ENCODE measurements around the gene HJV.

The HJV gene

DNA sequence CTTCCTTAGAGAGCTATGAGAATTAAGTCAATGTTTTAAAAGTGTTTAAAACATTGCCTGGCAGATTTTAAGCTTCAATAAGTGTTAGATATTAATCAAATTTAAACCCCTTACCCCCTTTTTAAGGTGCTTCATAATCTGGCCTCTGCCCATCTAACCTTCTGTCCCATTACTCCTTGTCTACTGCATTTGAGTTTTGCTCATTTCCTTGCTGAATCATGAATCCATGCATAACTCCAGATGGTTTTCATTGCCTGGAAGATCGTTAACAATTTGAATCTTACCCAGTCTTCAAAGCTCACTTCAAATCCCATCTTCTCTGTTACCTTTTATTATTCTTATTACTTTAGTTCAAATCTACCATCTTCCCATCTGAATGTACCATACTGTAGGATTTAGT is 4.6 kb downstream of the HJV start:
- no peak for ATAC-seq (replicated peaks; ENCODE audit: extremely low read depth, poor library complexity, severe bottlenecking)
- Mint-ChIP-seq H3K27me3 (peaks cover 42% of the 10 kb centered on the region), H3K27ac (ENCODE audit: low read depth) (no peak overlapping the region), H3K36me3 (ENCODE audit: insufficient read depth) (no peaks in the 10 kb centered on the region), H3K4me3 (no peak overlapping the region), H3K9me3 (no peaks in the 10 kb centered on the region), H3K4me1 (peaks cover 12% of the 10 kb centered on the region)
- DNase-seq (ENCODE audit: low spot score in 2 of 2) = no peak

DNA sequence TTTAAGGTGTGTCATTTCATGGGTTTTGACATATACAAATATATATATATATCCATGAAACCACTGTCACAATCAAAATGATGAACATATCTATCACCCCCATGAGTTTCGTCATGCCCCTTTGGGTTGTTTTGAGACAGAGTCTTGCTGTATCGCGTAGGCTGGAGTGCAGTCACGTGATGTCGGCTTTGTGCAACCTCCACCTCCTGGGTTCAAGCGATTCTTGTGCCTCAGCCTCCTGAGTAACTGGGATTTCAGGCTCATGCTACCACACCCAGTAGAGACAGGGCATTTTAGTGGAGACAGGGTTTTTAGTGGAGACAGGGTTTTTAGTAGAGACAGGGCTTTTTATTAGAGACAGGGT is 8.0 kb downstream of the HJV start:
- Mint-ChIP-seq H3K4me1 (peaks cover 6% of the 10 kb centered on the region), H3K9me3 (no peaks in the 10 kb centered on the region), H3K36me3 (ENCODE audit: insufficient read depth) (no peaks in the 10 kb centered on the region), H3K27ac (ENCODE audit: low read depth) (no peak overlapping the region), H3K27me3 (peaks cover 8% of the 10 kb centered on the region), H3K4me3 (no peak overlapping the region)
- ATAC-seq (replicated peaks; ENCODE audit: extremely low read depth, poor library complexity, severe bottlenecking) = no peak
- DNase-seq (ENCODE audit: low spot score in 2 of 2) = no peak

DNA sequence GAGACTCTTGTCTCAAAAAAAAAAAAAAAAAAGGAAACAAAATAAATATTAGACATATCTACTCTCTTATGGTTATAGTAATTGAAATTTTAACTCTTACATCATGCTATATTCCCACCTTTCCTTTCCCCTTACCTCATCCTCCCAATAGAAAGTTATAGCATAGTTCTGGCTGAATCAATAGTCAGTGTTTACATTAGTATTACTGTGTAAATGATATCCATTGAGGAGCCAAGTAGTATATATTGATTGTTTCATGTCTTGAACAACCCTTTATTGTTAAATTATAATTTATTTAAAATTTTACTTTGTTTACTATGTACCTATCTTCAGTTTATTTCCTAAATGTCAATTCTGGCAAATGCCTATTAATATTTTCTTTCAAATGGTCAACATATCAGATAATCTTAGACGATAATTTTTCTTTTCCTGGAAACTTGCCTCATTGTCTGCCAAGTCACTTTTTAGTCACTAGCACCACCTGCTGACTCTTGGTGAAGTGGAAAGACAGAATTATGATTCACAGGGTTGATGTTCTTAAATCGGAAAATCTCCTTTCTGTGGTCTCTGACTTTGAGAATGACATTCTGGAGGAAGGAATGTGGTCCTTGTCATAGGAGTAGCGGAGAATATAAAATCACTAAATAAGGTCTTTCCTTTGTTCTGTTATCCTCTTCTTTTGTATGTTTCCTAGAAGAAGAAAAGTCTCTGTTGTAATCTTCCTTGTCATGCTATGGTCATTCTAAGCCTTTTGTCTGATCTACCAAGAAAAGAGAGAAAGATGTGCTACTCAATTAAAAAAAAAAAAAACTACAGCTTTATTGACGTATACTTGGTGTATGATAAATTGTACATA is 8.6 kb downstream of the HJV start:
- no peaks in the 10 kb centered on the region for H3K36me3 Mint-ChIP-seq (ENCODE audit: insufficient read depth)
- DNase-seq (ENCODE audit: low spot score in 2 of 2) (peak in 1 of 2 donors; percentile 53), ATAC-seq (replicated peaks; ENCODE audit: extremely low read depth, poor library complexity, severe bottlenecking) (no peak)
- peaks cover 6% of the 10 kb centered on the region for H3K4me1 Mint-ChIP-seq
- no peak overlapping the region for H3K4me3 Mint-ChIP-seq
- no peaks in the 10 kb centered on the region for H3K9me3 Mint-ChIP-seq
- H3K27me3 Mint-ChIP-seq = peaks cover 2% of the 10 kb centered on the region
- H3K27ac Mint-ChIP-seq (ENCODE audit: low read depth) = no peak overlapping the region

DNA sequence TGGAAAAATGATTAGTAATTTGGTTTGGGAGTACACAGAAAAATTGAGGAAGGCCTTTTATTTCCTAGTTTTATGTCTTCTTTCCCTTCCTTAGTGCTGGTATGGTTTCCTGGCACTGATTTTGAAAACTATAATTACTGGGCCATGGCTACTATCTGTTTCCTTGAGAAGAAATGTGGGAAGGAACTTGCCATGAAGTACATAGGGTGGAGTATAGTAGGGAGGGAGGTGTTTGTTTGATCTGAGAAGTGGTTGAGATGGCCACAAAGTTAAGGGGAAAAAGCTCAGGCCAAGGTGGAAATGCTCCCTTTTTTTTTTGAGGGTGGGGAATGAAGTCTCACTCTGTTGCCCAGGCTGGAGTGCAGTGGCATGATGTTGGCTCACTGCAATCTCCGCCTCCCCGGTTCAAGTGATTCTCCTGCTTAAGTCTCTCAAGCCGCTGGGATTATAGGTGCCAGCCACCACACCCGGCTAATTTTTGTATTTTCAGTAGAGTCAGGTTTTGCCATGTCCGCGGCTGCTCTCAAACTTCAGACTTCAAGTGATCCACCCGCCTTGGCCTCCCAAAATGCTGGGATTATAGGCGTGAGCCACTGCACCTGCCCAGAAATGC is 11.3 kb downstream of the HJV start:
- DNase-seq (ENCODE audit: low spot score in 2 of 2) (no peak), ATAC-seq (replicated peaks; ENCODE audit: extremely low read depth, poor library complexity, severe bottlenecking) (no peak)
- H3K27me3 Mint-ChIP-seq = no peaks in the 10 kb centered on the region
- peaks cover 2% of the 10 kb centered on the region for H3K36me3 Mint-ChIP-seq (ENCODE audit: insufficient read depth)
- H3K27ac Mint-ChIP-seq (ENCODE audit: low read depth) = no peak overlapping the region
- H3K4me1 Mint-ChIP-seq = peaks cover 30% of the 10 kb centered on the region
- no peak overlapping the region for H3K4me3 Mint-ChIP-seq
- no peaks in the 10 kb centered on the region for H3K9me3 Mint-ChIP-seq

DNA sequence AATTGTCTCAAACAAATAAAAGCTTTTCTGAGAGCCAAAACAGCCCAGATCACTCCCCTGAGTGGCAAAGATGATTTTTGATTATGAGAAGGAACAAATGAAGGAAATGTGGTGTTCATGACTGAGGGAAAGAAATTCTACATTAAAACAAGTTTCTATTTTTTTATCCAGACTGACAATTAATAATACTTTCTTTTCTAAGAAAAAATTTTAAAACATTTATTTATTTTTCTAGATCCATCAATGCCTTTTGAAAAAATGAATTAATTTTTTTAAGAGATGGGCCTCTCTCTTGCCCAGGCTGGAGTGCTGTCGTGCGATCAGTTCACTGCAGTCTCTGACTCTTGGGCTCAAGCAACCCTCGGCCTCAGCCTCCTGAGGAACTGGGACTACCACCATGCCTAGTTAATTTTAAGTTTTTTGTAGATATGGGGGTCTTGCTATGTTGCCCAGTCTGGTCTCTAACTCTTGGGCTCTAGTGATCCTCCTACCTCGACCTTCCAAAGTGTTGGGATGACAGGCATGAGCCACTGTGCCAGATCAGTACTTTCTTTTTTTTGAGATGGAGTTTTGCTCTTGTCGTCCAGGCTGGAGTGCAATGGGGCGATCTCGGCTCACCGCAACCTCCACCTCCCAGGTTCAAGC is 13.9 kb downstream of the HJV start:
- Mint-ChIP-seq H3K4me3 (peak overlapping the region; percentile 71), H3K27me3 (no peaks in the 10 kb centered on the region), H3K36me3 (ENCODE audit: insufficient read depth) (peaks cover 2% of the 10 kb centered on the region)

DNA sequence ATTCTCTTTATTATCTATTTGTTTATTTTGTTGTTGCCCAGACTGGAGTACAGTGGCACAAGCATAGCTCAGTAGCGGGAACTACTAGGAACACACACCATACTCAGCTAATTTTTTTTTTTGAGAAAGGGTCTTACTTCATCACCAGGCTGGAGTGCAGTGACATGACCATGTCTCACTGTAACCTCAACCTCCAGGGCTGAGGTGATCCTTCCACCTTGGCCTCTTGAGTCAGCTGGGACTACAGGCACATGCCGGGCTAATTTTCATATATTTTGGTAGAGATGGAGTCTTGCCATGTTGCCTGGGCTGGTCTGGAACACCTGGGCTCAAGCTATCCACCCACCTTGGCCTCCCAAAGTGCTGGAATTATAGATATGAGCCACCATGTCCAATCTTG is 19.8 kb downstream of the HJV start:
- Mint-ChIP-seq H3K4me3 (no peak overlapping the region), H3K27me3 (no peaks in the 10 kb centered on the region), H3K4me1 (peaks cover 69% of the 10 kb centered on the region), H3K27ac (ENCODE audit: low read depth) (peak overlapping the region; percentile 44), H3K36me3 (ENCODE audit: insufficient read depth) (peaks cover 6% of the 10 kb centered on the region), H3K9me3 (no peaks in the 10 kb centered on the region)
- no peak for ATAC-seq (replicated peaks; ENCODE audit: extremely low read depth, poor library complexity, severe bottlenecking)
- no peak for DNase-seq (ENCODE audit: low spot score in 2 of 2)

More for the DNA sequence above, 13.9 kb downstream of the HJV start:
- DNase-seq (ENCODE audit: low spot score in 2 of 2) = no peak
- Mint-ChIP-seq H3K27ac (ENCODE audit: low read depth) (peak overlapping the region; percentile 86), H3K4me1 (peaks cover 36% of the 10 kb centered on the region), H3K9me3 (no peaks in the 10 kb centered on the region)
- no peak for ATAC-seq (replicated peaks; ENCODE audit: extremely low read depth, poor library complexity, severe bottlenecking)

DNA sequence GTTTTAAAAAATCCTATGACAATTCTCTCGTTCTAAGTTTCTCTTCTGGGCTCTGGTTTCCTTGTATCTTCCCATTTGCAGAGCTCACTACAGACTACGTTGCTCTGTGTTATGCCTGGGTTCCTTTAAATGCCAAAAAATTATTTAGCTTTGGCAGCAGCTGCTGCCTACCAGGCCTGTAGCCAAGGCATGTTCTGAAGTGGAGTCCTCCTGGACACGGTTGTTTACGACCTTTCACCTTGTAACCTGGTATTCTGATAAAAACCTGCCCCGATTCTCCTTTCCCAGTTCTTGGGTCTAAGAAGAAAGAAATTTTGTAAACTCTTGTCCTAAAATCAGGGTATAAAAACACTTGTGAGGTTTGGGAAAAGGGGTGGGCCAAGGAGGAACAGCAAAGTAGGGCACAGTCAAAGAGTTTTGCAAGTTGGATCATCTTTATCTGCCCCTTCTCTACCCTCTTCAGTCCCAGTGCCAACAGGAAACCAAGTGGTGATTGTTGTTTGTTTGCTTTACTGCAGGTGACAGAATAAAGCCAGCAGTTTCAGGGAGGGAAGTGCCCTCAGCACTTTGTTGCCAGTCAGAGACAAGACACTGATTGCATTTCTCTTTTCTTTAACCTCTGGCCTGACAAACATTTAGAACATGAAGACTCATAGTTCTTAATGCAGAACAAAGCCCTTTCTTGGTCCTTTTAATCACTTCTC is 22.1 kb downstream of the HJV start:
- Mint-ChIP-seq H3K4me3 (peak overlapping the region; percentile 94), H3K36me3 (ENCODE audit: insufficient read depth) (peaks cover 27% of the 10 kb centered on the region), H3K9me3 (no peaks in the 10 kb centered on the region), H3K4me1 (peaks cover 55% of the 10 kb centered on the region), H3K27me3 (no peaks in the 10 kb centered on the region), H3K27ac (ENCODE audit: low read depth) (peak overlapping the region; percentile 93)
- DNase-seq (ENCODE audit: low spot score in 2 of 2) (peak in 1 of 2 donors; percentile 16), ATAC-seq (replicated peaks; ENCODE audit: extremely low read depth, poor library complexity, severe bottlenecking) (peak; percentile 26)

DNA sequence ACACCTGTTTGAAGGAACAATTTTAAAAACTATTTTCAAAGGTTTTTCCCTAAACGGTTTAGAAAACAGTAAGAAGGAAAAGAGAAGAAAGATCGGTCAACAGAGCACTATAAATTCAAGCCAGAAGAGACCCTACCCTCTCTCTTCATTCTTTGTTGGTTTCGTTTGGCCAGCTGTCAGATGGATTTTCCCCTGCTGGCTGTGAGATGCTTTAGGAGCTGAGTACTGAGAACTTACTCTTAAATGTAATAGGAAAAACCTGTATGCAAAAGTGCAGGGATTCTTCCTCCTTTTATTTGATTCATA is 23.9 kb downstream of the HJV start:
- Mint-ChIP-seq H3K9me3 (no peaks in the 10 kb centered on the region), H3K4me1 (peaks cover 69% of the 10 kb centered on the region), H3K27me3 (no peaks in the 10 kb centered on the region), H3K4me3 (peak overlapping the region; percentile 94), H3K36me3 (ENCODE audit: insufficient read depth) (peaks cover 45% of the 10 kb centered on the region), H3K27ac (ENCODE audit: low read depth) (peak overlapping the region; percentile 93)
- ATAC-seq (replicated peaks; ENCODE audit: extremely low read depth, poor library complexity, severe bottlenecking) (no peak), DNase-seq (ENCODE audit: low spot score in 2 of 2) (no peak)

DNA sequence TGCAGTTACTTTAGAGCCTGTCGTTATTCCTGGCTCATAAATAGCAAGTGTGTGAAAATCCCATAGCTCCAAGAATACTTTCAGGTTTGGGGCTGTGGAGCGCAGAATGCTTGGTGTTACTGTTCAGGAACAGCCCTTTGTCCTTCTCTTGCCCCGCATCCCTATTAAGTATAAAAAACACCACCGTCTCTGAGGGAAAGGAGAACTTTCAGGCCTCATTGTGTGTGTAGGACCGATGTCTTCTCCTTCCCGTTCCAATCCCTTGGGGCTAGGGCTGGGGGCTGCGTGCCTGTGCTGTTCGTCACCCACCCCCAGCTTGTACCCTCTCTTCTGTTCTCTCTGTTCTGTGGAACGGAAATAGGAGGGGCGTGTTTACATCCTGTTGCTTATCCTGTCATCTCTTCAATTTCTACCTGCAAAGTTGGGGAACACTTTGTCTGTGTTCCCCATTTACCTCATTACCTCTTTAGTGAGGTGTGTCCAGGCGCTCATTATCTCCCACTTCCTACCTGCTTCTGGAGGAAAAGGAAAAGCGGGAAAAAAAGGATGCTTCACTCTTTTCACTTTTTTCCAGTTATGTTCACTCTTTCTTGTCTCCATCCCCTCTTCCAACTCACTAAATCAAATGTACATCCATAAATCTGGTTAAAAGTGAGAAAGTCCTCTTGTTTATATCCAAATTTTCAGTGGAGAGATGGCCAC is 24.4 kb downstream of the HJV start:
- H3K4me1 Mint-ChIP-seq = peaks cover 74% of the 10 kb centered on the region
- H3K27me3 Mint-ChIP-seq = no peaks in the 10 kb centered on the region
- peaks cover 49% of the 10 kb centered on the region for H3K36me3 Mint-ChIP-seq (ENCODE audit: insufficient read depth)
- H3K27ac Mint-ChIP-seq (ENCODE audit: low read depth) = peak overlapping the region; percentile 93
- peak in 1 of 2 donors; percentile 15 for DNase-seq (ENCODE audit: low spot score in 2 of 2)
- peak overlapping the region; percentile 94 for H3K4me3 Mint-ChIP-seq
- H3K9me3 Mint-ChIP-seq = no peaks in the 10 kb centered on the region
- peak; percentile 66 for ATAC-seq (replicated peaks; ENCODE audit: extremely low read depth, poor library complexity, severe bottlenecking)

DNA sequence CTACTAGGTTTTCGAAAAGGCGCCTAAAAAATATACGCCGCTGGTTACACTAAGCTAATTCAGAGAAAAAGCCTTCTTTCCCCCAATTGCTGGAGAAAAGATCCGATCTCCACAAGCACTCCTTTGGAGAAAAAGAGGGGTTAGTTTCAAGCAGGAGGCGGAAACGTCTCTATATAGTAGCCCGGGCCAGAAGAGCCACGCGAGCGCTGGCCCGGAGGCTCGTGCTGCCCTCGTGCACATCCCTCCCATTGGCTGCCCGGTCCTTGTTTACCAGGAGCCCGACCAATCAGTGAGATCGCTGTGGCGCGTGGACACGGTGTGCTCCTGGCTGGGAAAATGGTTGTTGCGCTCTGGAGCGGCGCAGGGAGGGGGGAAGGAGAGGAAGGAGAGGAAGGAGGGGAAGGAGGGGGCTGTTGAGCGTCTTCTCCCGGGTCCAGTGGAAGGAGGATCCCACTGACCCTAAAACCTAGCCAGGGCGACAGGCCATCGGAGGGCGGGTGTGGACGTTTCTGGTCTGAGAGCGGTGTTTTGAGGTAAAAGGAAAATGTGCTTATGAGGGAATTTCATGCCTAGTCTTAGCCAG is 25.0 kb downstream of the HJV start, which contains the start of gene TXNIP:
Gene TXNIP, minus strand, starts transcription at position 147 of the 583 bp plus-strand sequence. CDS start 313 bp downstream, outside the sequence.
- peaks cover 75% of the 10 kb centered on the region for H3K4me1 Mint-ChIP-seq
- DNase-seq (ENCODE audit: low spot score in 2 of 2) = peak; percentile 61 to 77
- peak; percentile 93 for ATAC-seq (replicated peaks; ENCODE audit: extremely low read depth, poor library complexity, severe bottlenecking)
- H3K27ac Mint-ChIP-seq (ENCODE audit: low read depth) = peak within 1 kb of the TSS; percentile 93
- peak within 1 kb of the TSS; percentile 94 for H3K4me3 Mint-ChIP-seq
- peaks cover 55% of the 10 kb centered on the region for H3K36me3 Mint-ChIP-seq (ENCODE audit: insufficient read depth)
- H3K9me3 Mint-ChIP-seq = no peaks in the 10 kb centered on the region
- no peaks in the 10 kb centered on the region for H3K27me3 Mint-ChIP-seq

DNA sequence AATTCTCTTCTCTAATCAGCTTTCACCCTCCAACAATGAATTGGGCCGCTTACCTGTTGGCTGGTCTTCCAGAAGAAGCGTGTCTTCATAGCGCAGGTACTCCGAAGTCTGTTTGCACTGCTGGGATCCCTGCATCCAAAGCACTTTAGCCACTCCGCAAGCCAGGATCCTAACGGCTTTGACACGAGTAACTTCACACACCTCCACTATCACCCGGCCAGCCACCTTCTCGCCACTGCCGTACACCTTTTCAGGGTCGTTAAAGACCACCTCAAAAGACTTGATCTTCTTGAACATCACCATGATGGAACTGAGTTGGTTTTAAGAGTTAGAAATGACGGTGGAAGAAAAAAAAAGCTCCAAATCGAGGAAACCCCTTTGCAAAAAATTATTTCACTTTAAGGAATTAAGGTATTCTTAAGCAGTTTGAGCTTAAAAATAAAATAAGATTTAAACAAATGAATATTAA is 25.5 kb downstream of the HJV start:
- H3K4me3 Mint-ChIP-seq = peak overlapping the region; percentile 94
- no peaks in the 10 kb centered on the region for H3K9me3 Mint-ChIP-seq
- no peaks in the 10 kb centered on the region for H3K27me3 Mint-ChIP-seq
- H3K36me3 Mint-ChIP-seq (ENCODE audit: insufficient read depth) = peaks cover 56% of the 10 kb centered on the region
- no peak for ATAC-seq (replicated peaks; ENCODE audit: extremely low read depth, poor library complexity, severe bottlenecking)
- DNase-seq (ENCODE audit: low spot score in 2 of 2) = no peak
- peak overlapping the region; percentile 93 for H3K27ac Mint-ChIP-seq (ENCODE audit: low read depth)
- H3K4me1 Mint-ChIP-seq = peaks cover 73% of the 10 kb centered on the region
